SK-N-SH (cell line): Measurements from ENCODE around the gene FLACC1. TPM values are rescaled to one million over a fixed set of nuclear protein-coding genes. Genes with fewer than 3 reads are reported as not detected.
"Not testable (repeated sequence)": the region's sequence is repeated elsewhere in the genome, so short reads cannot be mapped to it uniquely, and the experiment has no call there.

ENCODE experiments used
- CTCF ChIA-PET: fragments of 300-600, 350-600 bp; formaldehyde crosslinking; extraction: SDS; loops from one replicate; lab custom pipeline; 2021; lab: Yijun Ruan, JAX
- POLR2A ChIA-PET: fragments of 350-600 bp; sonication (Branson Sonifier 250); formaldehyde crosslinking; extraction: SDS; loops from one replicate; lab custom pipeline; 2020; ENCODE audit warnings: antibody characterized with exemption, inconsistent platforms; lab: Yijun Ruan, JAX
- DNase-seq: peaks from one replicate; pipeline ENCODE4 v3.0.0; 2012
- H2AFZ ChIP-seq: fragments of 200-600 bp; sonication (generic); 2 replicates; pipeline ENCODE4 v1.8.1; 2016; ENCODE audit warnings: antibody characterized with exemption, mild to moderate bottlenecking, low read depth
- H3F3A ChIP-seq: fragments of 200-600 bp; sonication (generic); replicated peaks from 2 replicates; pipeline ENCODE3; 2016; ENCODE audit warnings: antibody characterized with exemption, mild to moderate bottlenecking; ENCODE audit not compliant: insufficient read depth
- H3K27ac ChIP-seq, 2 experiments: fragments of 200-500 bp in 1 of 2; fragments of 200-600 bp in 1 of 2; sonication (Bioruptor generic) in 1 of 2; sonication (generic), shearing (Covaris generic) in 1 of 2; 2 replicates each; pipeline versions ENCODE4 v1.5.1 to v1.6.1; 2014 to 2016; ENCODE audit warnings: low read depth in 2 of 2, inconsistent platforms in 1 of 2, low read length in 1 of 2, mild to moderate bottlenecking in 1 of 2, mixed read lengths in 1 of 2
- H3K27me3 ChIP-seq: fragments of 200-600 bp; sonication (generic), shearing (Covaris generic); 2 replicates; pipeline ENCODE4 v1.6.1; 2016; ENCODE audit warnings: mixed run types; ENCODE audit not compliant: insufficient read depth
- H3K36me3 ChIP-seq, 2 experiments: fragments of 200-500 bp in 1 of 2; fragments of 200-600 bp in 1 of 2; sonication (Bioruptor generic) in 1 of 2; sonication (generic) in 1 of 2; replicated peaks in 1 of 2; 2 replicates each; pipeline versions ENCODE3 to v1.5.1; 2014 to 2016; ENCODE audit warnings: low read length in 1 of 2, mild to moderate bottlenecking in 1 of 2; ENCODE audit not compliant: insufficient read depth in 2 of 2, control insufficient read depth in 1 of 2
- H3K4me1 ChIP-seq, 2 experiments: fragments of 200-500 bp in 1 of 2; fragments of 200-600 bp in 1 of 2; sonication (Bioruptor generic) in 1 of 2; sonication (generic), shearing (Covaris generic) in 1 of 2; 2 replicates each; pipeline versions ENCODE4 v1.5.1 to v1.6.1; 2014 to 2016; ENCODE audit warnings: low read depth in 1 of 2, low read length in 1 of 2, mixed run types in 1 of 2; ENCODE audit not compliant: insufficient read depth in 2 of 2, control insufficient read depth in 1 of 2
- H3K4me2 ChIP-seq: fragments of 200-600 bp; sonication (generic), shearing (Covaris generic); 2 replicates; pipeline ENCODE4 v1.6.1; 2017; ENCODE audit warnings: mixed run types
- H3K4me3 ChIP-seq, 2 experiments: fragments of 200-500 bp in 1 of 2; fragments of 200-600 bp in 1 of 2; sonication (Bioruptor generic) in 1 of 2; sonication (generic), shearing (Covaris generic) in 1 of 2; 2 replicates each; pipeline versions ENCODE4 v1.5.1 to v1.8.1; 2014 to 2016; ENCODE audit warnings: low read depth in 2 of 2, inconsistent platforms in 1 of 2, low read length in 1 of 2, mild to moderate bottlenecking in 1 of 2, mixed read lengths in 1 of 2, moderate library complexity in 1 of 2
- H3K79me2 ChIP-seq: fragments of 200-600 bp; sonication (generic); 2 replicates; pipeline ENCODE4 v1.8.1; 2017; ENCODE audit warnings: mild to moderate bottlenecking; ENCODE audit not compliant: insufficient read depth
- H3K9ac ChIP-seq: fragments of 200-600 bp; sonication (generic); 2 replicates; pipeline ENCODE4 v1.6.1; 2017; ENCODE audit warnings: mixed run types
- H3K9me2 ChIP-seq: fragments of 200-600 bp; sonication (generic); 2 replicates; pipeline ENCODE4 v1.6.1; 2017; ENCODE audit warnings: mixed run types
- H3K9me3 ChIP-seq: fragments of 200-600 bp; sonication (generic); 2 replicates; pipeline ENCODE4 v1.6.1; 2017; ENCODE audit warnings: mixed run types, mild to moderate bottlenecking, moderate library complexity
- H4K20me1 ChIP-seq: fragments of 200-600 bp; sonication (generic); 2 replicates; pipeline ENCODE4 v1.6.1; 2017; ENCODE audit warnings: mild to moderate bottlenecking, mixed run types; ENCODE audit not compliant: insufficient read depth
- CHD2 ChIP-seq: fragments of 150-350 bp; IDR thresholded peaks from 2 replicates; pipeline ENCODE4 v1.6.1; 2018; ENCODE audit warnings: low read length; ENCODE audit not compliant: partially characterized antibody
- EP300 ChIP-seq, 2 experiments: IDR thresholded peaks; 2 replicates each; pipeline versions ENCODE4 v1.4.0 to v1.6.1; 2012; ENCODE audit warnings: borderline replicate concordance in 1 of 2, low read depth in 1 of 2, low read length in 1 of 2
- FOXM1 ChIP-seq: IDR thresholded peaks from 2 replicates; pipeline ENCODE4 v1.4.0; 2012; ENCODE audit warnings: low read depth, mild to moderate bottlenecking
- JUND ChIP-seq: IDR thresholded peaks from 2 replicates; pipeline ENCODE4 v1.4.0; 2012
- MXI1 ChIP-seq: IDR thresholded peaks from 2 replicates; pipeline ENCODE4 v1.6.1; 2012; ENCODE audit warnings: mild to moderate bottlenecking, low read depth, low read length, improper control_type of control experiment
- NRF1 ChIP-seq: IDR thresholded peaks from 2 replicates; pipeline ENCODE4 v1.6.1; 2012; ENCODE audit warnings: low read depth, mild to moderate bottlenecking, low read length
- TCF12 ChIP-seq: IDR thresholded peaks from 2 replicates; pipeline ENCODE4 v1.4.0; 2012
- TEAD4 ChIP-seq: IDR thresholded peaks from 2 replicates; pipeline ENCODE4 v1.4.0; 2012; ENCODE audit warnings: mild to moderate bottlenecking, borderline replicate concordance; ENCODE audit not compliant: insufficient read depth
- WGBS: methylation state at CpG from one replicate; pipeline ENCODE4 v1.1.6; 2017; ENCODE audit warnings: low lambda C conversion rate; 5-methylcytosine and 5-hydroxymethylcytosine counted together
- polyA plus RNA-seq, 3 experiments: library from polyadenylated mRNA; depleted of rRNA; stranded (reverse); fragments of >200 nt; gene quantifications; 2 replicates each; pipeline ENCODE4 v1.2.3, GENCODE V29; 2012
- TF ChIP-seq, protein P1 (sequence below): fragments of 150-350 bp; IDR thresholded peaks from 2 replicates; pipeline ENCODE4 v1.6.1; 2017; ENCODE audit warnings: antibody characterized with exemption, low read length, low read depth, borderline replicate concordance
- TF ChIP-seq, protein P2 (sequence below): IDR thresholded peaks from 2 replicates; pipeline ENCODE4 v1.4.0; 2012; ENCODE audit warnings: low read depth
- TF ChIP-seq, protein P3 (sequence below): IDR thresholded peaks from 2 replicates; pipeline ENCODE4 v1.4.0; 2012; ENCODE audit warnings: low read depth, borderline replicate concordance
- TF ChIP-seq, protein P4 (sequence below): fragments of 150-350 bp; IDR thresholded peaks from 2 replicates; pipeline ENCODE4 v1.6.1; 2016; ENCODE audit warnings: mild to moderate bottlenecking, low read depth, low read length

Gene FLACC1
- polyA plus RNA-seq, 1 of the 3 experiments (the other 2 are of a cell fraction) = 0.35 TPM

DNA sequence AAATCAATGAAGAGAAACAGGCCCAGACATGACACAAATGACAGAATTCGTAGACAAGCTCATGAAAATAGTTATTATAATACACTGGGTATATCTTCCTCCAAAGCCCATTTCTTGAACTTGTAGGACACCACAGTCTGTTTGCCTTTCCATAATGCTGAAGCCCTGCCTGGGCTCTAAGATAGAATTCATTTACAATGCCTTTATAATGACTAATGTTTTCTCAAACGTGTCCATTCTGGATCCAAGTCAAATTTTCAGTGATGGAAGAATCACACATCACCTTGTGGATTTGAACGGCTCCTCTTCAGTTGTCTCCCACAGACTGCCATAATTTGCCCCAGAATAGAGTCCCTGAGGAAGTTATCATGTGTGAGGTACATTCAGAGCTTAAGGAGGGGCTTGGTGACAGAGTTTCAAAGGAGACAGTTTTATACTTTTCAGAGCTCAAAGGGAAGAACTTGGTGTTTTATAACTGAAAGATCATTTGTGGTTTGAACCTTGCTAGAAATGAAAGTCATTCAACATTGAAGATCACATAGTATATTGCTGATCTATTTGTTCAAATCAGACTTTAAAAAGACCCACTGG lies 58.6 kb downstream of the FLACC1 start (continued):
- TF ChIP-seq, protein P1, sequence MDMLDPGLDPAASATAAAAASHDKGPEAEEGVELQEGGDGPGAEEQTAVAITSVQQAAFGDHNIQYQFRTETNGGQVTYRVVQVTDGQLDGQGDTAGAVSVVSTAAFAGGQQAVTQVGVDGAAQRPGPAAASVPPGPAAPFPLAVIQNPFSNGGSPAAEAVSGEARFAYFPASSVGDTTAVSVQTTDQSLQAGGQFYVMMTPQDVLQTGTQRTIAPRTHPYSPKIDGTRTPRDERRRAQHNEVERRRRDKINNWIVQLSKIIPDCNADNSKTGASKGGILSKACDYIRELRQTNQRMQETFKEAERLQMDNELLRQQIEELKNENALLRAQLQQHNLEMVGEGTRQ = no peak
- no peak for TF ChIP-seq TCF12
- TF ChIP-seq, all 33 proteins: peak for 0

DNA sequence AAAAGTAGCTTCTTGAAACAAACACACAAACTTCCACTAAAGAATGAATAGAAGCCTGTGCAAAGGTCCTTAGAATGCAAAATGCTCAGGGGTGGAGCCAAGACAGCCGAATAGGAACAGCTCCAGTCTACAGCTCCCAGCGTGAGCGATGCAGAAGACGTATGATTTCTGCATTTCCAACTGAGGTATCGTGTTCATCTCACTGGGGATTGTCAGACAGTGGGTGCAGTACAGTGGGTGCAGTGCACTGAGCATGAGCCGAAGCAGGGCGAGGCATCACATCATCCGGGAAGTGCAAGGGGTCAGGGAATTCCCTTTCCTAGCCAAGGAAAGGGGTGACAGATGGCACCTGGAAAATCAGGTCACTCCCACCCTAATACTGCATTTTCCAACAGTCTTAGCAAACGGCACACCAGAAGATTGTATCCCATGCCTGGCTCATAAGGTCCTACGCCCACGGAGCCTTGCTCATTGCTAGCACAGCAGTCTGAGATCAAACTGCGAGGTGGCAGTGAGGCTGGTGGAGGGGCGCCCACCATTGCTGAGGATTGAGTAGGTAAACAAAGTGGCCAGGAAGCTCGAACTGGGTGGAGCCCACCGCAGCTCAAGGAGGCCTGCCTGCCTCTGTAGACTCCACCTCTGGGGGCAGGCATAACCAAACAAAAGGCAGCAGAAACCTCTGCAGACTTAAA lies 66.5 kb downstream of the FLACC1 start:
- H3K9me3 ChIP-seq, POLR2A ChIA-PET, H3F3A ChIP-seq, H3K4me2 ChIP-seq, H4K20me1 ChIP-seq, H3K27me3 ChIP-seq, H3K9ac ChIP-seq, H3K79me2 ChIP-seq, H3K4me3 ChIP-seq, H3K27ac ChIP-seq, DNase-seq, H2AFZ ChIP-seq, H3K4me1 ChIP-seq, H3K9me2 ChIP-seq: not testable (repeated sequence)
- H3K36me3 ChIP-seq = peaks cover 16 to 26% of the 10 kb centered on the region in 2 experiments
- CTCF ChIA-PET = interaction anchor here (0.8 kb wide), 1 partner anchor 478 kb away, joined by 3 read pairs; no protein-coding TSS in a partner anchor
- 84% methylated on average over 14 of the region's 15 CpGs for WGBS

DNA sequence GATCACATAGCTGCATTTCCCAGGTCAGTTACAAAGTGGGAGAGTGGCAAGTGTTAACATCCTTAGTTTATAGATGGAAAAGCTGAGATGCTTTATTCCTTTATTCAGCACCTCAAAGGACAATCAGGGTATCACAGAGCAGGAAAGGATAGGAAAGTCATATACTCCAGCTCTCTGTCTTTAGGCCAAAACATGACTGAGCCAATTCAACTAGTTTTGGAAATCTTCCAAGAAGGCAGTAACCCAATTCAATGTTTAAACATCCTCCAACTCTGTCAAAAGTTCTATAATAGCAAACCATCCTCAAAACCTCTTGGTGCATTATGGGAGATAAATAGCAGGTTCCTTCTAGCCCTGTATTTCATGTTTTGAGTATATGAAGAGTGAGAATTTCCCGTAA lies 71.6 kb downstream of the FLACC1 start:
- H3K27me3 ChIP-seq = no peaks in the 10 kb centered on the region
- H3K36me3 ChIP-seq = peaks cover 20 to 33% of the 10 kb centered on the region in 2 experiments
- CTCF ChIA-PET = no interaction called here
- DNase-seq = no peak
- no peak overlapping the region for H2AFZ ChIP-seq
- H3K4me1 ChIP-seq = no peaks in the 10 kb centered on the region
- H3K9me3 ChIP-seq = no peaks in the 10 kb centered on the region
- H3K4me2 ChIP-seq = no peak overlapping the region
- TF ChIP-seq, protein P2, sequence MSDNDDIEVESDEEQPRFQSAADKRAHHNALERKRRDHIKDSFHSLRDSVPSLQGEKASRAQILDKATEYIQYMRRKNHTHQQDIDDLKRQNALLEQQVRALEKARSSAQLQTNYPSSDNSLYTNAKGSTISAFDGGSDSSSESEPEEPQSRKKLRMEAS = no peak
- TF ChIP-seq CHD2 (no peak), EP300 (IDR thresholded peaks at IDR 0.05; ENCODE audit: borderline replicate concordance in 1 of 2, low read depth in 1 of 2, low read length in 1 of 2) (no peak), JUND (no peak), TEAD4 (no peak), TCF12 (no peak), NRF1 (no peak), FOXM1 (no peak), MXI1 (no peak)
- TF ChIP-seq, protein P3, sequence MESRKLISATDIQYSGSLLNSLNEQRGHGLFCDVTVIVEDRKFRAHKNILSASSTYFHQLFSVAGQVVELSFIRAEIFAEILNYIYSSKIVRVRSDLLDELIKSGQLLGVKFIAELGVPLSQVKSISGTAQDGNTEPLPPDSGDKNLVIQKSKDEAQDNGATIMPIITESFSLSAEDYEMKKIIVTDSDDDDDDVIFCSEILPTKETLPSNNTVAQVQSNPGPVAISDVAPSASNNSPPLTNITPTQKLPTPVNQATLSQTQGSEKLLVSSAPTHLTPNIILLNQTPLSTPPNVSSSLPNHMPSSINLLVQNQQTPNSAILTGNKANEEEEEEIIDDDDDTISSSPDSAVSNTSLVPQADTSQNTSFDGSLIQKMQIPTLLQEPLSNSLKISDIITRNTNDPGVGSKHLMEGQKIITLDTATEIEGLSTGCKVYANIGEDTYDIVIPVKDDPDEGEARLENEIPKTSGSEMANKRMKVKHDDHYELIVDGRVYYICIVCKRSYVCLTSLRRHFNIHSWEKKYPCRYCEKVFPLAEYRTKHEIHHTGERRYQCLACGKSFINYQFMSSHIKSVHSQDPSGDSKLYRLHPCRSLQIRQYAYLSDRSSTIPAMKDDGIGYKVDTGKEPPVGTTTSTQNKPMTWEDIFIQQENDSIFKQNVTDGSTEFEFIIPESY = no peak
- TF ChIP-seq, protein P1 = no peak
- TF ChIP-seq, protein P4, sequence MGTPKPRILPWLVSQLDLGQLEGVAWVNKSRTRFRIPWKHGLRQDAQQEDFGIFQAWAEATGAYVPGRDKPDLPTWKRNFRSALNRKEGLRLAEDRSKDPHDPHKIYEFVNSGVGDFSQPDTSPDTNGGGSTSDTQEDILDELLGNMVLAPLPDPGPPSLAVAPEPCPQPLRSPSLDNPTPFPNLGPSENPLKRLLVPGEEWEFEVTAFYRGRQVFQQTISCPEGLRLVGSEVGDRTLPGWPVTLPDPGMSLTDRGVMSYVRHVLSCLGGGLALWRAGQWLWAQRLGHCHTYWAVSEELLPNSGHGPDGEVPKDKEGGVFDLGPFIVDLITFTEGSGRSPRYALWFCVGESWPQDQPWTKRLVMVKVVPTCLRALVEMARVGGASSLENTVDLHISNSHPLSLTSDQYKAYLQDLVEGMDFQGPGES = no peak
- TF ChIP-seq, all 33 proteins: peak for 0
- 88% methylated on average over 1 of the region's 1 CpG for WGBS
- Histone ChIP-seq H3K79me2 (no peaks in the 10 kb centered on the region), H3F3A (no peaks in the 10 kb centered on the region), H3K9me2 (no peaks in the 10 kb centered on the region), H3K9ac (no peak overlapping the region), H3K4me3 (no peak overlapping the region), H3K27ac (no peak overlapping the region), H4K20me1 (no peaks in the 10 kb centered on the region)
- POLR2A ChIA-PET = no interaction called here
